Raji (cell line): ENCODE data around the gene OSTN.

Experiments
- POLR2A ChIP-seq: IDR thresholded peaks from 2 replicates; pipeline ENCODE4 v1.6.1; 2011; ENCODE audit warnings: low read depth, low read length, control low read depth; ENCODE audit not compliant: insufficient read depth

Gene OSTN

DNA sequence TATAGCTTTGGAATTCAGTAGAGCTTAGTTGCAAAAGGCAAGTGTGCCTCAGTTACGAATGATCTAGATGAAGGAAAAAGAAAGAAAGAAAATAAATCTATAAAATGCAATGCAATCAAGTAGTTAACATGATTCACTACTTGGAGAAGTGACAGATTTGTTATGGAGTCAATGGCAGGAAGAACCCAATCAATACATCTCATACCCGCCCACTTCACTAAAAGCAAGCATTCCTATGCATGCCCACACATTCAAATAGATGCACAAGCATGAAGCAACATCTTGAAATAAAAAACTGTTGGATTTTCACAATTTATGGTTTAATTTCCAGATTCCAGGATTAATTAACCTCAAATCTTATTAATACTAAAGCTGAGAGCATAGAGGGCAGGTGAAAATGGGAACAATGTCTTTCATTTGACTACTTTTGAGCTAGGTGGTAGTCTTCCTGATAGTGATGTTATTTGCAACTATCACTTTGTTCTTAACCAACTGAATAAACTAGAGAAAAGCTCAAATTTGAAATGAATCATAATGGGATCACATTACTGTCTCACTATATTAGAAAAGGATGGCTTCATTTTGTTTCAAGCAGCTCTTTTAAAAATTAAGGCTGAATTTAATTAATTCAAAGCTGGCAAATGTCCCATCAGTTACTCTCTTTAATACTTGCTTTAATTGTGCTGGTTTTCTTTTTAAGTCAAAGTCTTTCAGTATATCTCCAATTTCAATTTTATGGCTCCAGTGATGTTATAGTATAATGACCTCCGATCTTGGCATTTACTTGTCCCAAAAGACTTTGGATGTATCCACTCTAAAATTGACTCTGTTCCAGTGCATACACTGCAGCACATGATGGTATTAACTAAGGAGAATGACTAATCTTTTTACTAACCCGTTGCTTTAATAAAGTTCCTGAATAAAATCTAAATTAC, 83.5 kb downstream of the OSTN start:
- no peak for TF ChIP-seq POLR2A

DNA sequence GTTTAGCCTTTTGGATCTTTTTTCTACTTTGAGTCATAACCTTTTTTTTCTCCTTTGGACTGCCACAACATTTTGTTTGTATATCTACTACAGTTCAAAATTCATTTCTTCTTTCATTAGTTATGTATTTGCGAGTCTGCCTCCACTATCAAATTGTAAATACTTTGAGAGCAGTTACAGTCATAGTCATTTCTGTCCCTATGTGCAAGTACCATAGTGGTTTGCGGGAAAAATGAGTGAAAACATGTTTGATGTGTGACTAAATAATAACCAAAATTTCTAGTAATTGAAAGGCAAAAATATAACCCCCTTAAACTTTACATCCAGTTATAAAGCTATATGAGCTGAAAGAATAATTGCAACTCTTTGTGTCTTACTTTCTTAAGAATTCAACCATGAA, 84.4 kb downstream of the OSTN start:
- TF ChIP-seq POLR2A = no peak

DNA sequence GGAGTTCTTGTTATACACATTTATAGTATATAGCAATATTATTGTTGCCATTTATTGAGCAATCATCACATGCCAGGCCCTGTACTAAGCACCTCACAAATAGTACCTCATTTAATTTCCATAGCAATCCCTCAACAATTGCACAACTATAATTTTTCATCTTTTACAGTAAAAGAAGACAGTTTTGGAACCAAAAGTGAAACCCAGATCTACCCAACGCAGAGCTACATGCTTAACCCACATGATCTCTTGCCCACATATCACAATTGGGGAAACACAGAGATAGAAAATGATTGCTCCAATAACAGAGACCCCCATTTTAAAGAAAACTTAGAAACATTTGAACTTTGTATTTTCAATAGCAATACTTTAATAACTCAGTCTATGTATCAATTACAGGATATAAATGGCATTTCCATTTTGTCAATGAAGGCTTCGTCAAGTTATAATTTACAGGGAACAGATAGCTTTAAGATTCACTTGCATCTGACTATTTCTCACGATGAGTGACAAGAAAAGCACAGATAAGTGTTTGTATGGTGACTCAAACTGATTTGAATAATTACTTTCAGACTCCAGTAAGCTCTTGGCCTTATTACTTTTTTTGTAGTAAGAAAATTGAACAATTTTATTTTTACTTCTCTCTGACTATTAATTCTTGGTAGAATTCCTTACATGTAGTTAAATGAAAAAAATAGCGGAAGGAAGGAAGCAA, 91.4 kb downstream of the OSTN start:
- TF ChIP-seq POLR2A = no peak

DNA sequence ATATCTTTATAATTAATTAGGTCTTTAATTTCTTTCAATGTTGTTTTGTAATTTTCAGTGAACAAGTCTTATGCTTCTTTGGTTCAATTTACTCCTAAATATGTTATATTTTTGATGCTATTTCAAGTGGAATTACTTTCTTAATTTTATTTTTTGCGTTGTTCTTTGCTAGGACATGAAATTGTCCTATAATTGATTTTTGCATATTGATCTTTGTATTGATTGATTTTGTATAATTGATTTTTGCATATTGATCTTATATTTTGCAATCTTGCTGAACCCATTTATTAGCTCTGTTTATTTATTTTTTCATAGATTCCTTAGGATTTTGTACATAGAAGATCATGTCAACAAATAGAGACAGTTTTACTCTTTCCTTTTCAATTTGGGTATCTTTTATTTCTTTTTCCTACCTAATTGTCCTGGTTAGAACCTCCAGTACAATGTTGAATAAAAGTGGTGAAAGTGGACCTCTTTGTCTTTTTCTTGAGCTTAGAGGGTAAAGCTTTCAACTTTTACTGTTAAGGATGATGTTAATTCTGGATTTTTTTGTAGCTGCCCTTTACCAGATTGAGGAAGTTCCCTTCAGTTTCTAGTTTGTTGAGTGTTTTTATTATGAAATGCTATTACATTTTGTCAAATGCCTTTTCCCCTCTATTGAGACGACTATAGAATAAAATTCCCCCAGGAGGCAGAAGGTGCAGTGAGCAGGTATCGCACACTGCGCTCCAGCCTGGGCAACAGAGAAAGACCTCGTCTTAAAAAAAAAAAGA, 93.4 kb downstream of the OSTN start:
- no peak for TF ChIP-seq POLR2A

DNA sequence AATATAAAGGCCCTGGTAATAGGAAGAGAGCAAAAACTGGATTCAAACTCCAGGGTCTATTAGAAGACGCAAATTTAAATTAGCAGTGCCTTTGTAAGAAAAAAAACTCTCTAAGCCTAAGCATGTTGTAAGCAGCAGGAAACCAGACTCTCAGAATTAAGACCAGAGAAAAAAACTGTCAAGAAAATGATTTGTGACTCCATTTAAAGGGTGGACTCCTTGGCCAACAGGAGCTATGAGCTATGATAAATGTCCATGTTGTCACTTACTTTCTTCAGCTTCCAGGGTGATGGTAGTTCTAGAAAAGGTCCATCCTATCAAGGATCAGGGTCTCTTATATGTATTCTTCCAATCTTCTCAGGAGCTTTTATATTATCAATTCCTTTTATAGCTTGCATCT, 95.2 kb downstream of the OSTN start:
- no peak for TF ChIP-seq POLR2A

DNA sequence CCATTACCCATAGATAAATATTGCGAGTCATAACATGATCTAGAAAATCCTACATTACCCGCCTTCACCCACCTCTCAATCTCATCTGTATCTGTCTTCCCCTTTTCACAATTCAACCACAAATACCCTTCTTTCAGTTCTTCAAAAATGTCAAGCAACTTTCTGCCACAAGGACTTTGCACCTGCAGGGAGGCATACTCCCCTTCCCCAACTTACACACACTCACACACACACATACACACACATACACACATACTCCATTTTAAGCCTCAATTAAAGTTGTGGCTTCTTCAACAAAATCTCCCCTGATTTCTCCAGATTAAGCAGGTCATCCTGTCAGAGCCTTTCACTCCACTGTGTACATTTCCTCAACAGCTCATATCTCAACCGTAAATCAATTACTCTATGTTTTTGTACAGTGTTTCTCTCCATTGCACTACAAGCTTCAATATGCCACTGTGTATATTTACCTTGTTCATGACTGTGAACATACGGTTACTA, 97.0 kb downstream of the OSTN start:
- no peak for TF ChIP-seq POLR2A

DNA sequence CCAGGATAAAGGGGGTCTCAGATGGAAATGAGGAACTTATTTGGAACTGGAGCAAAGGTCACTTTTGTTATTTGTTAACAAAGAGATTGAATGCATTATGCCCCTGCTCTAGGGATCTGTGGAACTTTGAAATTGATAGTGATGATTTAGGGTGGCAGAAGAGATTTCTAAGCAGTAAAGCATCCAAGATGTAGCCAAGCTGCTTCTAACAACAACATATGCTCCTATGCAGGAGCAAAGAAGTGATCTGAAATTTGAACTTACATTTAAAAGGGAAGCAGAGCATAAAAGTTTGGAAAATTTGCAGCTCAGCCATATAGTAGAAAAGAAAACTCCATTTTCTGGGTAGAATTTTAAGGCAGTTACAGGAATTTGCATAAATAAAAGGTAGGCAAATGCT, 99.8 kb downstream of the OSTN start:
- TF ChIP-seq POLR2A = no peak

DNA sequence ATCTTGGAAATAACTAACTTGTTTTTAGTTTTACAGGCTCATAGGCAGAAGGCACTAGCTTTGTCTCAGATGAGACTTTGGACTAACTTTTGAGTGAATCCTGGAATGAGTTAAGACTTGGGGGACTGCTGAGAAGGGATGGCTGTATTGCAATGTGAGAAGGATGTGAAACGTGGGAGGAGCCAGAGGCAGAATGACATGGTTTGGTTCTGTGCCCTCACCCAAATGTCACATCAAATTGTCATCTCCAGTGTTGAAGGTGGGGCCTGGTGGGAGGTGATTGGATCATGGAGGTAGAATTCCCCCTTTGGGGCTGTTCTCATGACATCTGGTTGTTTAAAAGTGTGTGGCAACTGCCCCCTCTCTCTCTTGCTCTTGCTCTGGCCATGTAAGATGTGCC, 101.4 kb downstream of the OSTN start:
- TF ChIP-seq POLR2A = no peak

DNA sequence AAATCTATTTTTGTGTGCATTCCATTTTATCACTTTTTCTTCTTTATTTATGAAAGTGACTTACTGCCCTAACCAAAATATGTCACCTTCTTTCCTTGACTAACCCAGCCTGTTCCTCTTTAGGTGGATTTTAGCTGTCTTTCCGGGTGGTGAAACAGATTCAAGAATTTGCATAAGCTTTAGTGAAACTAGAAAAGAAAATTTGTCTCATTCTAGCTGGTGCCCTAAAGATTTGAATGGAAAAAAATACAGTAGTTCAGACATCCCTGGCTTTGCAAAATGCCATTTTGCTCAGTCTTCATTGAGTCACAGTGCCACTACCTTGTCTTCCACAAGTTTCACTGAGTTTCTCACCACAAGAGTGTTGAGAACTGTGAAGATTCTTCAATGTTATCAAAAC, 102.0 kb downstream of the OSTN start:
- TF ChIP-seq POLR2A = no peak

DNA sequence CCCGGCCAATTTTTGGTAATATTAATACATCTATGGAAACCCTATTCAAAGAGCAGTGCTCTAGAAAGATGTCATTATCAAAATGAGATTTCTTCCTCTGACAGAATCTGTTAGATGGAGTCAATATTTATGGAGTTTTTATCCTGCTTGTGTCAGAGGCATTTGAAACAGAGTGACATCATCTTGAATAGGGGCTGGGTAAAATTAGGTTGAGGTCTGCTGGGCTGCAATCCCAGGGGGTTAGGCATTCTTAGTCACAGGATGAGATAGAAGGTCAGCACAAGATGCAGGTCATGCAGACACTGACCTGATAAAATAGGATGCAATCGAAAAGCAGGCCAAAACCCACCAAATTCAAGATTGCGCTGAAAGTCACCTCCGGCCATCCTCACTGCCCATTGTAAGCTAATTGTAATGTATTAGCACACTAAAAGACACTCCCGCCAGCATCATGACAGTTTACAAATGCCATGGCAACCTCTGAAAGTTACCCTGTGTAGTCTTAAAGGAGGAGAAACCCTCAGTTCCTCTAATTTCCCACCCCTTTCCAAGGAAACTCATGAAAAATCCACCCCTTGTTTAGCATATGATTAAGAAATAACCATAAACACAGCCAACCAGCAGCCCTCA, 102.9 kb downstream of the OSTN start:
- no peak for TF ChIP-seq POLR2A

DNA sequence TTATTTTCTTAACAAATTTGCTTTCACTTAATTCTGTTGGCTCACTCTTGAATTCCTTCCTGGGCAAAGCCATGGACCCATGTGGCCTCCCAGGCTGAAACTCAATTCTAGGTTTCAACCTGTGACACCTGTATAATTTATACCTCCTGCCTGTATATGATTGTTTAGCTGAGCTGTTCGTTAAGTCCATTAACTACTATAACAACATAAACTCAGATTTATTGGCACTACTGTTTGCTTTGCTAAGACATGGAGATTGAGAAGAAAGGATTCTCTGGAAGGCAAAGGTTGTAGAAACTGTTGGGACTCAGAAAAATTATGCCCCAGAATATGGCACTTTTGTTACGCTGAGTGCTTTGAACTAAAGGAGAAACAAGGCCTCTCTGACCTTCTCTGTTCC, 103.4 kb downstream of the OSTN start:
- no peak for TF ChIP-seq POLR2A

DNA sequence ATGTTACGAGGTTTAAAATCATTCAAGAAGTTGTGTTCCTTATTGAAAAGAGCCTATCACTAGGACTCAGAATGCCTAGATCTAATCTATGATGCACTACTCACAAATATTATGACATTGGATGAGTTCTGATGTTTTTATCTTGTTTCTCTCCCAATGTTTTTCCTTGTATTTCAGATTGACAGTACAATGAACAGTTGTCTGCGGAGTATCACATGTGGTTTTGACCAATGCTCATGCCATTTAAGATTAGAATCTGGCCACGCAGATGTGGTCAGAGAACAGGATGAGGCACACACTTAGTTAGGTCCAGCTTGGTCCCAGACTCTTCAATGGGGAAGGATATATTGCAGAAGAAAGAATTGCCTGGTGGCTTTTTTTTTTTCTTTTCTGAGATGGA, 104.6 kb downstream of the OSTN start:
- TF ChIP-seq POLR2A = no peak

DNA sequence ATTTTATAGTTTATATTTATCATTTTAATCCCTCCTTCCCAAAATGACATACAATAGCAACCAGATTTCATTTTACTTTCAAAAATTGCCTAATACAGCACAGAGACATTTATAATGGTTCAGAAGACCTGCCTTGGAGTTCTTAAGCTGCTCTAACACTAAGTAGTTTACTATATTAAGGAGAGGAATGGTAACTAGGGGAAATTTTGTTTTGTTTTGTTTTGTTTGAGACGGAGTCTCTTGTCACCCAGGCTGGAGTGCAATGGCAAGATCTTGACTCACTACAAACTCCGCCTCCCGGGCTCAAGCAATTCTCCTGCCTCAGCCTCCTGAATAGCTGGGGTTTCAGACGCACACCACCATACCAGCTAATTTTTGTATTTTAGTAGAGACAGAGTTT, 107.4 kb downstream of the OSTN start:
- TF ChIP-seq POLR2A = no peak

DNA sequence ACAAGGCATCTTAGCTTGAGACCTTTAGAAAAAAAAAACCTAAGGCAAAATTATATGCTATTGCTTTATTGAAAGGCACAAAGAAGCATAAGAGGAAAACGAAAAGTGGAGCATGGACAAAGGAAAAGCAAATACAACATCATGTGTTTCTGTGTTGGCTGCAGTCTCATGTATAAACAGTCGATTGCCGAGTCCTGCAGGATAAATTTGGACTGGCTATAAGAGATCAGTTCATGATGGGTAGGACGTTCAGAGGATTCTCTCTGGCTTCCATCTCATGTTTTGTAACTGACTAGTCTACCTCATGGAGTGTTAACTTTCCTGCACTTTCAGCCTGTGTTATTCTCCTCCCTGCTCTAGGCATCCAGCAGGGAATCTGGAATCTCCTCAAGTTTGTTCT, 108.3 kb downstream of the OSTN start:
- no peak for TF ChIP-seq POLR2A

DNA sequence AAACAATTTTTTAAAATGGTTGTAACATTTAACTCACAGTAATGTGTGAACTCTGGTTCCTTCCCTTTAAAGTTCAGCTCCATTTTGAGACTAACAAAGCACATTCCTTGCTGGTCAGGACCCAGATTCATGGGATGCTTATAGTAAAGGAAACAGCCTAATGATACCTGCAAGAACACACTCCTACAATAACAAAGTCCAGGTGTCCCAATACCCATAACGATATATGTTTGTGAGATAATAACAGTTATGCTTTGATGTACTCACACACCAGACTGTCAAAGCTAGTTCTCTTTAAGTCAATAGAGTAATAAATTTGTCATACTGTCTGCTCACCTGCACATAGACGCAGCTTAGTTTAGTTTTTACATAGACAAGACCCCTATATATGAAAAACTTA, 114.3 kb downstream of the OSTN start:
- TF ChIP-seq POLR2A = no peak
